DMS53 (cell line): Measurements from ENCODE around the gene REC114.
"Not testable (repeated sequence)": the region's sequence is repeated elsewhere in the genome, so short reads cannot be mapped to it uniquely, and the experiment has no call there.

Experiments
- DNase-seq: peaks from one replicate; lab custom pipeline; 2025; lab: John Stamatoyannopoulos, UW

The REC114 gene, protein sequence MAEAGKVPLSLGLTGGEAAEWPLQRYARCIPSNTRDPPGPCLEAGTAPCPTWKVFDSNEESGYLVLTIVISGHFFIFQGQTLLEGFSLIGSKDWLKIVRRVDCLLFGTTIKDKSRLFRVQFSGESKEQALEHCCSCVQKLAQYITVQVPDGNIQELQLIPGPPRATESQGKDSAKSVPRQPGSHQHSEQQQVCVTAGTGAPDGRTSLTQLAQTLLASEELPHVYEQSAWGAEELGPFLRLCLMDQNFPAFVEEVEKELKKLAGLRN

GRCh38 chr15:73442968-73443367, at the start of gene REC114:
Gene REC114 (plus strand): TSS chr15:73443164. CDS start chr15:73443186, 22 bp downstream.
- no peak for DNase-seq

- DNase-seq: no peak
Observed at GRCh38 chr15:73393336-73393735, 49.6 kb upstream of the REC114 start.

DNA sequence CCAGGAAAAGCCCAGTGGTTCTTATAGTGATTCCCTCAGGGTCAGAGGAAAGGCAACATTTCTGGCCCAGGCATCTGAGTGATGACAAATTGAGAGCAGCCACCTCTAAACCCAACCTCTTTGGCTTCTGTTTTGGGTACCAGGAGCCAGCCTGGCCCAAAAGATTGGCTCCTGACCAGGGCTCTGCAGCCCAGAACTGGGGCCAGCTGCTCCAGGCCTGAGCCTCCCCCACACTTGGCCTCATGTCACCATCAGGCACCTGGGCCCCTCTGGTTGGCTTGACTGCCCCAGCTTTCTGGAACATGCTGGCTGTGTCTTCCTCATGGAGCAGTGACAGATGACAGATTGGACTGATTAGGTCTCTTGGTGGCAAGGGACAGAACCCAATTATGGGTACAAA, 48.2 kb upstream of the REC114 start:
- no peak for DNase-seq

DNA sequence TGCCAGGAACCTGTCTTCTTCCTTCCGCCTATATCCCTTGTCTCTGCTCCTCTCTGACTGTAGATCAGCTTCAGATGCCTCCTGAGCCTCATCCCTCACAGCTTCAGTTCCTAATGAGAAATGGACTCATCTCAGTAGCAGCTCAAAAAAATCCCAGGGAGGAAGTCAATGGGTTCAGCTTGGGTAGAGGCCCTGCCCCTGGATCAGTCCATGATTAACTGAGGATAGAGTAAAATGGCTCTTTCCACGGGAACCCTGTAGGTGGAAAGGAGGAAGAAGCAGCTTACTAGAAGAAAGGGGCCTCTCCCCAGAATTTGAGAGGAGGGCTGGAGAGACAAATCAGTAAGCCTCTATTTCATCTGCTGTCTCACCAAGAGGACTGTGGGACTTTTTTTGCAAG, 47.3 kb upstream of the REC114 start:
- no peak for DNase-seq

- no peak for DNase-seq
Observed at GRCh38 chr15:73397461-73397860, 45.5 kb upstream of the REC114 start.

- no peak for DNase-seq
Observed at GRCh38 chr15:73398861-73399260, 44.1 kb upstream of the REC114 start.

- not testable (repeated sequence) for DNase-seq
Observed at GRCh38 chr15:73400222-73400621, 42.7 kb upstream of the REC114 start.

- no peak for DNase-seq
Observed at GRCh38 chr15:73403171-73403570, 39.8 kb upstream of the REC114 start.

- no peak for DNase-seq
Observed at GRCh38 chr15:73414876-73415275, 28.1 kb upstream of the REC114 start.

DNA sequence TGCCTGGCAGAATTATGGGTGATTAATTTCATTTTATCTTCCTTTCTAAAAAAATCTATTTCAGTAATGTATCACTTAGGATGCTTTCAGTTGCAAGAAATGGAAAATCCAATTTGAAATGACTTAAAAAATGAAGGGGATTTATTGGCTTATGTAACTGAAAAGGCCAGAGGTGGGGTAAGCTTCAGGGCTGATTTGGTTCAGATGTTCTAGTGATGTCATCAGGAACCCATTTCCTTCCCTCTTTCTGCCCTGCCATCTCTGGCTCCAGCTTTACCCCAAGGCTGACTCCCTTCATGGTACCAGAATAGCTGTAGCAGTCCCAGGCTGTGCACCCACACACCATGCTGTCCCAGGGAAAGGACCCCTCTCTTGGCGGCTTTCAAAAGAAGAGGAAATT, 18.5 kb upstream of the REC114 start:
- DNase-seq: no peak

DNA sequence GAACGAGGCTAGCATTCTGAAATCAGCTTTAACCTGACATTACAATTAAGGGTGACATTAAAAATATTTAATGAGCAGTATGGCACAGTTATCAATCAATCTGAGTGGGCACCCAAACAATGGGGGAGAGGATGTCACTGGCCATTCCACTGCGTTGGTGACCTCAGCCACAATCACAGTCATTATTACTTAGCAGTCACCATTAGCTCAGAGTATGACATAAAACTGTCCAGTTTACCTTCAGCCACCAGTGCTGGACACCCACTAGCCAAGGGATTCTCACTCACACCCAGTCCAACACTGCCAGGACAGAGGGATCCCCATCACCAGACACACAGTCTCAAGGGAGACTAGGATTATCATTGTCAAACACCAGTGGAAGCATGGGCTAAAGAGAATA, 17.5 kb upstream of the REC114 start:
- no peak for DNase-seq

DNA sequence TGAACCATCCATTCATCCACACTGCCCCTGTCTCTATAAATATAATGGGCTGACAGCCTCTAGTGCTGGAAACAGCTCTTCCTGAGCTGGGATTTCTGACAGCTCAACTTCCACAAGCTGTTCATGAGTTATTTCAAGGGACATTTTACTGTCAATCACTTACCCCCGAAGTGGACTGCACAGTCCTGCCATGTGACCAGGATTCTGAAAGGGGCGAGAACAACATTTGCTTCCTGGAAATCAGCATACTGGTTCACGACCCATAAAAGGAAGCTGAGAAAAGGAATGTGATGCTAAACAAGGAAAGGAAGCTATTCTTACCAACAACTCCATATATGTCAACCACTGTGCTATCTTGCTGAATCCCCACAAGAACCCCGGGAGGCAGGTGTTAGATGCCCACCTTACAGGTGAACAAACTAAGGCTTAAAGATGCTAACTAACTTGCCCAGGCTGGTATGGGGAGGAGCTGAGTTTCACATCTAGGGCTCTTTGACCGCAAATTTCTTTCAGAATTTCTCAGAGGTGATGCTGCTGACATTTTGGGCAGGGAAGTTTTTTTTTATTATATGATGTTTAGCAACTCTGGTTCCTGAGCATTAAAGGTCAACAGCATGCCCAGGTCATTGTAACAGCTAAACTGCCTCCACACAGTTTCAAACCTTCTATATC, 16.5 kb upstream of the REC114 start:
- DNase-seq: no peak

DNA sequence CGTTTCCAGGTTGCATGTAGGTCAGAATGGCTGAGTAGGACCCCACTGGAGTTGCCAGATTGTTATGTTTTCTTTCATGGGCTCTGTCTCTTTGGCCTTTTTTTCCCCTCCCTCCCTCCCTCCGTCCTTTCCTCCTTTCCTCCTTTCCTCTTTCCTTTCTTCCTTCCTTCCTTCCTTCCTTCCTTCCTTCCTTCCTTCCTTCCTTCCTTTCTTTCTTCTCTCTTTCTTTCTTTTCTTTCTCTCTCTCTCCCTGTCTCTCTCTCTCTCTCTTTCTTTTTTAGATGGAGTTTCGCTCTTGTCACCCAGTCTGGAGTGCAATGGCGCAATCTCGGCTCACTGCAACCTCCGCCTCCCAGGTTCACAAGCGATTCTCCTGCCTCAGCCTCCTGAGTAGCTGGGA, 11.6 kb upstream of the REC114 start:
- not testable (repeated sequence) for DNase-seq

- no peak for DNase-seq
Observed at GRCh38 chr15:73433873-73434272, 9.1 kb upstream of the REC114 start.

DNA sequence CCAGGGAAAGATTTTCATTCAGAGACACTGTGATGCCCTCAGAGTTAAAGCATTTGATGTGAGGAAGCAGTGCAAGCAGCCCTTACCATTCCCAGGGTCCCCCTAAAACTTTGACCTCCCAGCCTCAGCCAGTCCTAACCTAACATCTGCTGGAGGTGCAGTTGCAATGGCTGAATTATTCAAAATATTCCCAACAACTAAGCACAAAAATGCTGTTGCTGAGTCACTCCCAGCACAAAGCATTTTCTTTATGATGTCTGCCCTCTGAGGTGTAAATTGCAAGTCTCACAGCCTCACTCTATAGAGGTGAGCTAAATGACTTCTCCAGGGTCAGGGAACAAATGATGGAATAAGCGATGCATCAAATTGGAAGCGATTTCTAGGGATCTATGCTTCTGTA, 6.4 kb upstream of the REC114 start:
- no peak for DNase-seq

GRCh38 chr15:73437543-73438109, 5.3 kb upstream of the REC114 start:
- no peak for DNase-seq

GRCh38 chr15:73438651-73439050, 4.3 kb upstream of the REC114 start:
- DNase-seq: no peak

GRCh38 chr15:73440571-73440970, 2.4 kb upstream of the REC114 start:
- DNase-seq: no peak

GRCh38 chr15:73442421-73442820, 543 bp upstream of the REC114 start:
- DNase-seq: no peak

- DNase-seq: not testable (repeated sequence)
Observed at GRCh38 chr15:73447471-73447870, 4.5 kb downstream of the REC114 start.

GRCh38 chr15:73448158-73448758, 5.3 kb downstream of the REC114 start:
- DNase-seq: peak; percentile 23

DNA sequence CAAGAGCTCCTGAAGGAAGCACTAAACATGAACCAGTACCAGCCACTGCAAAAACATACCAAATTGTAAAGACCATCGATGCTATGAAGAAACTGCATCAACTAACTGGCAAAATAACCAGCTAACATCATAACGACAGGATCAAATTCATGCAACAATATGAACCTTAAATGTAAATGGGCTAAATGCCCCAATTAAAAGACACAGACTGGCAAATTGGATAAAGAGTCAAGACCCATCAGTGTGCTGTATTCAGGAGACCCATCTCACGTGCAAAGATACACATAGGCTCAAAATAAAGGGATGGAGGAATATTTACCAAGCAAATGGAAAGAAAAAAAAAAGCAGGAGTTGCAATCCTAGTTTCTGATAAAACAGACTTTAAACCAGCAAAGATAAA, 7.0 kb downstream of the REC114 start:
- not testable (repeated sequence) for DNase-seq

GRCh38 chr15:73454096-73454495, 11.1 kb downstream of the REC114 start:
- DNase-seq: no peak
